GM12875 (cell line): ENCODE measurements around the gene SSB.
"Not testable (repeated sequence)": the region's sequence is repeated elsewhere in the genome, so short reads cannot be mapped to it uniquely, and the experiment has no call there.

Source experiments
- H3K4me3 ChIP-seq: one replicate; pipeline ENCODE4 v1.5.1; 2011; ENCODE audit warnings: low read depth, low read length, control low read depth
- CTCF ChIP-seq: IDR thresholded peaks from 2 replicates; pipeline ENCODE4 v1.5.1; 2011; ENCODE audit warnings: low read depth, mild to moderate bottlenecking, control low read depth, inconsistent platforms, low read length, moderate library complexity, borderline replicate concordance; ENCODE audit not compliant: insufficient read depth

SSB gene

GRCh38 chr2:169853041-169853668 lies 54.5 kb downstream of the SSB start:
- H3K4me3 ChIP-seq = no peak overlapping the region
- no peak for TF ChIP-seq CTCF

GRCh38 chr2:169855281-169856258 lies 56.9 kb downstream of the SSB start:
- H3K4me3 ChIP-seq = not testable (repeated sequence)

- no peak for TF ChIP-seq CTCF
- H3K4me3 ChIP-seq = no peak overlapping the region
These were observed 60.8 kb downstream of the SSB start for GRCh38 chr2:169859423-169859822.

GRCh38 chr2:169860149-169860548 lies 61.5 kb downstream of the SSB start:
- H3K4me3 ChIP-seq = no peak overlapping the region
- TF ChIP-seq CTCF = no peak
